AG10803 (cell line): Measurements from ENCODE around the gene KBTBD3.
A peak's percentile ranks its signal among the peaks of the same experiment; 100 is the strongest.

Experiments
- DNase-seq: peaks from one replicate; pipeline ENCODE4 v3.0.0; 2010; ENCODE audit warnings: low read depth
- H3K4me3 ChIP-seq: 2 replicates; pipeline ENCODE4 v1.5.1; 2011; ENCODE audit warnings: mild to moderate bottlenecking, low read length, control low read depth
- TF ChIP-seq, protein P1 (sequence below): conservative IDR thresholded peaks from 2 replicates; pipeline ENCODE4 v1.5.1; 2011; ENCODE audit warnings: mild to moderate bottlenecking, low read length, control low read depth, inconsistent platforms

Gene KBTBD3

DNA sequence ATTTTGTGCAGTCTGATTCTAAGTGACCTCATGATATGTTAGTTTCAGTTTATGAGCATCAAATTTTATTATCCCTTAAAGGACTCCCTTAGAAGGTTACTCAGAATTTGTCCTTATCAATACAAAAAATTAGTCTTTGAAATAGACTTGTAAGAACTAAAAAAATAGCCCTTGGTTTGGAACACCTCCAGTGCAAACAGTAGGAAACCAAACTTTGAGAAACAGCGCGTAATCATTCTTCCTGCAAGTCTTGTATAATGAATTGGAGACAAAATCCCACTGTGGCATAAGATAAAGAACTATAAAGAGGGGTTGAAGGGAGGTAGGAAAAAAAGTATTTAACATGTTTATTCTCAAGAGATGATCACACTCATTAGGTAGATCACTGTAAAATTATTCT is 44.3 kb downstream of the KBTBD3 start:
- no peak overlapping the region for H3K4me3 ChIP-seq
- TF ChIP-seq, protein P1, sequence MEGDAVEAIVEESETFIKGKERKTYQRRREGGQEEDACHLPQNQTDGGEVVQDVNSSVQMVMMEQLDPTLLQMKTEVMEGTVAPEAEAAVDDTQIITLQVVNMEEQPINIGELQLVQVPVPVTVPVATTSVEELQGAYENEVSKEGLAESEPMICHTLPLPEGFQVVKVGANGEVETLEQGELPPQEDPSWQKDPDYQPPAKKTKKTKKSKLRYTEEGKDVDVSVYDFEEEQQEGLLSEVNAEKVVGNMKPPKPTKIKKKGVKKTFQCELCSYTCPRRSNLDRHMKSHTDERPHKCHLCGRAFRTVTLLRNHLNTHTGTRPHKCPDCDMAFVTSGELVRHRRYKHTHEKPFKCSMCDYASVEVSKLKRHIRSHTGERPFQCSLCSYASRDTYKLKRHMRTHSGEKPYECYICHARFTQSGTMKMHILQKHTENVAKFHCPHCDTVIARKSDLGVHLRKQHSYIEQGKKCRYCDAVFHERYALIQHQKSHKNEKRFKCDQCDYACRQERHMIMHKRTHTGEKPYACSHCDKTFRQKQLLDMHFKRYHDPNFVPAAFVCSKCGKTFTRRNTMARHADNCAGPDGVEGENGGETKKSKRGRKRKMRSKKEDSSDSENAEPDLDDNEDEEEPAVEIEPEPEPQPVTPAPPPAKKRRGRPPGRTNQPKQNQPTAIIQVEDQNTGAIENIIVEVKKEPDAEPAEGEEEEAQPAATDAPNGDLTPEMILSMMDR = no peak
- no peak for DNase-seq

DNA sequence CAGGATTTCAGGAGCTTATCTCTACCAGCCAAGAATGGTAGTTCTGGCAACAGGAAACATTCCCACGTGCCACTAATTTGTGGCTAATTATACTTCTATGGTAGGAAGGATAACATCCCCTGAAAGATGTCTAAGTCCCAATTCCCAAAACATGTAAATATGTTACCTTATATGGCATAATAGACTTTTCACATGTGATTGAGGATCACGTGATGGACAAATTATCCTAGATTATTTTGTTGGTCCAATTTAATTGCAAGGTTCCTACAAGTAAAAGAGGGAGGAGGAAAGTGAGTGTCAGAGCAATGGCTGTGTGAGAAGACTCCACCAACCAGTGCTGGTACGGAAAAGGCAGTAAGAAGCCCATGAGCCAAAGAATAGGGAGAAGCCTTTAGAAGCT is 45.2 kb downstream of the KBTBD3 start:
- no peak for DNase-seq
- TF ChIP-seq, protein P1 = no peak
- H3K4me3 ChIP-seq = no peak overlapping the region

DNA sequence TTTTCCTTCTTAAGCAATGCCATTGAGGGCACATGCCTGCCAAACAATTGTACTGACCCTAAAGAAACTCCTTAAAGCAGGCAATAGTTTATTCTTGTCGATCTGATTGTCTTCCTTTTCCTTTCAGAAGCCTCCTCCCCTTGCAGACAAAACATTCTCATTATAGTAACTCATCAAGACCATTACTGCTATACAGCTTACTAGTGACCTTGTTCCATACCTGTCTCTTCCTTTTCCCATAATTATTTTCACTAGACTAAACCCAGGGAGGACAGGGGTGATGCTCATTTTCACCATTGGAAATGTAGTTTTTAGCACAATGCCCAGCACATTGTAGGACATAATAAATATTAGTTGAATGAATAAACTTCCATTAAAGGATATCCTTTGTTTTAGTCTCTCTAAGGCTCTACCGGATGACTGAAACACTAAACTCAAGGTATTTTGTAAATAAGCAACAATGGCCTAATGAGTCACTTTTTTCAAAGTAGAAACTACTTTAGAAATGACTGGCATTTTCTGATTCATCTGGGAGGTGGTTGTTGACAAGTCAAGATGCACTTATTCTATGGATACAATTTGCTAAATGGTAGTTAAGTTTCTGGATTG is 45.8 kb downstream of the KBTBD3 start:
- no peak for DNase-seq
- TF ChIP-seq, protein P1 = no peak
- no peak overlapping the region for H3K4me3 ChIP-seq

DNA sequence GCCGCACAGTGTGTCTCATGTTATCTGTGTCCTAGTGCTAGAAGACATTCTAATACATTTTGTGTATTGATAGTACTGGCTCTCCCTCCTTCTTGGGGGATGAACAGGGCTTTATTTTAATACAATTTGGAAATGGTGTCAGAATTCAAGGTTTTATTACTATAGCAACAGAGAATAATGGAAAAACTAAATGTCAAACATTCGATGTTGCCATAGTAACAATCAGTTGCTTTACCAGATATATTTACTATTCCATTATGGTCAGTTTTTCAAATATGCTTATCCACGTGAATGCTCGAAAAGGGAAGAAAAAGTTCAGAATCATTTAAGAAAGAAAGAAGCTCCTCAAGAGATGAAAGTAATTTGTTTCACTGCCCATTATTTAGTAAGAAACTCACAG is 46.5 kb downstream of the KBTBD3 start:
- no peak for DNase-seq
- TF ChIP-seq, protein P1 = no peak
- H3K4me3 ChIP-seq = no peak overlapping the region

DNA sequence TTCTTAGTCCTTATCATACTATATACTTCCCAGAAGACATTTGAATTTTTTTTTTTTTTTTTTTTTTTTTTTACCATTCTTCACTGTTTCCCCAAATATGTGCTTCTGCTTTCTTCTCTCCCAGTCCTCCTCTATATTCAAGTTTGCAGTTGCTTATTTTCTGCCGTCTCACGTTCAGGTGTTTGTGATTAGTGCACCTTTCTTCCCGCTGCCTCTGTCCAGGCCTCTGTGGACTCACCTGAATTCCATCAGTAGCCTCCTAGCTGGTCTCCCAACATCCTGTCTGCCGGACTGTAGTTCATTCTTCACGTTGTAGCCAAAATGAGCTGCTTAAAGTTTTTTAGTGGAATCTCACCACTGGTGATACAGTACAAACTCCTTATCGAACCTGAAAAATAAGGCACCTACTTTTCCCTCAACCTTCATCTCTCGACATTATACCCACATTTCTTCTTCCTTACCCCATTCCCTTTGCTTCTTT is 54.3 kb downstream of the KBTBD3 start:
- TF ChIP-seq, protein P1 = no peak
- peak overlapping the region; percentile 79 for H3K4me3 ChIP-seq
- DNase-seq = no peak

DNA sequence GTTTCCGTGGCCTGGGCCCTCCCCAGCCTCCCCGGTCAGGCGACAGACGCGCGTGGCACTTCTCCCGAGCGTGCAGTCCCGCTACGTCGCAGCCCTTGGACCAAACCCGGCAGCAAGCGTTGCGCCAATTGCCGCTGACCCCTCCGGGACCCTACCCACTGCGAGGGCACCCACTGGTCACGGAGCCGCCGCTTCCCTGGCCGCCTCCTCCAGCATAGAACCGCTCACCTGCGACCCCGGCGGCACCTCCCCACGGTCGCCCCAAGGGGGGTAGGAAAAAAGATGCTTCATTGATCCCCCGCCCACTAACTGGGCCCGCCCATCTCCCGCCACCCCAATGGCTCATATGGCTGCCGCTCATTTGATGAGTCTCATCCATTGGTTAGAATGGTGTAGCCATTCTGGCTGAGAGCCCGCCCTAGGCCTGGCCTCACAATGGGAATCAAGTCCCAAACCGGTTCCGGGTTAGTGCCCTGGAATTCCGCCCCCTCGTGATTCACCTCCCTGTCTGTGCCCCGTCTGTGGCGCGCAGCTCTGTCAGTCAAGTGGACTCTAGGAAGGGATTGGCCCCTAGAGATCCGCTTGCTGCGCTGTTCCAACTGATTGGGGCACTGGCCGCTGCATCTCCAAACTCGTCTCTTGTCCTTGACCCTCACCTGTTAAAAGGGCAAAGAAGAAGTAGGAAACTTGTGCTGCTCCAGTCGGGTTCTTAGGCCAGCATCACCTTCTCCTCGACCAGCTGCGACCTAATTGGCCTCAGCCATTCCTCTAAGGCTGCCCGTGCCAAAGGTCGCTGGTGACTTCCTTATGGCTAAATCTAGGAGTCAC is 55.0 kb downstream of the KBTBD3 start, which contains the start of gene MSANTD4:
Gene MSANTD4 (minus strand): TSS at position 274 of the 828 bp plus-strand sequence. CDS start 11,323 bp downstream, outside the sequence.
- TF ChIP-seq, protein P1 = no peak
- peak within 1 kb of the TSS; percentile 82 for H3K4me3 ChIP-seq
- DNase-seq = peak; percentile 99
